Raji (cell line): ENCODE results near the gene OR5AU1.

ENCODE experiments used
- POLR2A ChIP-seq: IDR thresholded peaks from 2 replicates; pipeline ENCODE4 v1.6.1; 2011; ENCODE audit warnings: low read depth, low read length, control low read depth; ENCODE audit not compliant: insufficient read depth

The OR5AU1 gene

DNA sequence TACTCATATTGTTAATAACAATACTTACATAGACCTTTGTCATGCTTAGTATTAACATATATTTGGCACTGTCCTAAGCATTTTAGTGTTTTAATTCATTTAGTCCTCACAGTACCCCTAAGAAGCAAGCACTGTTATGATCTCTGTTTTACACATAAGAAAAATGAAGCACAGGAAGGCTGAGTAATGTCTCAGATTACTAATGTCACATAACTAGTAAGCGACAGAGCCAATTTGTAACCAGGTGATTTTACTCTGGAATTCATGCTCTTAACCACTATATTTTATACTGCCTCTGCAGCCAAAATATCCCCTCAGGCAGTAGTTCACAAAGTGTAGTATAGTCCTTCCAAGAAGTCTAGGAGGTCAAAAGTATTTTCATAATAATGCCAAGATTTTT, 34.7 kb downstream of the OR5AU1 start:
- no peak for TF ChIP-seq POLR2A

DNA sequence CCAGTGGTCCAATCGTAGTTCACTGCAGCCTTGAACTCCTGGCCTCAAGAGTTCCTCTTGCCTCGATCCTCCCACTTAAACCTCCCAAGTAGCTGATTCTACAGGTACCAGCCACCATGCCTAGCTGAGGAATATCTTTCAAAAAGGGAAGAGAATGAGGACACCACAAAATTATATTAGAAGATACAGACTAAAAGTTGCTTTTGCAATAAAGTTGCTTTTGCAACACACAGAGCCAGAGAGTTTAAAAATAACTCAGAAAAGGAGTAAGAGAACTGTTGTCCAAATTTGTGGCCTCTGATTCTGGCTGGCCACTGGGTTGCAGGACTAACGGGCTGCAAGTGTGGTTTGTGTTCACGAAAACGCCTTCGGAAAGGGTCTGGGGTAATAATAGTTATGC, 35.2 kb downstream of the OR5AU1 start:
- no peak for TF ChIP-seq POLR2A

DNA sequence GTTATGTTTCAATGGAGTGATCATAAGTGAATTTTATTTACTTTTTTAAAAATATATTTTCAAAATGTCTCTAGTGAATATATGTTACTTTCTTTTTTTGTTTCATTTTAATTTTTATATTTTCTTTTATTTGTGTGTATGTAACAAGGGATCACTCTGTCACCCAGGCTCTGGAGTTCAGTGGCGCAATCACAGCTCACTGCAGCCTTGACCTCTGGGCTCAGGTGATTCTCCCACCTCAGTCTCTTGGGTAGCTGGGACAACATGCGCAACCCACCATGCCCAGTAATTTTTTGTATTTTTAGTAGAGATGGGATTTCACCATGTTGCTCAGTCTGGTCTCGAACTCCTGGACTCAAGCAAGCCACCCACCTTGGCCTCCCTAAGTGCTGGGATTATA, 36.9 kb downstream of the OR5AU1 start:
- no peak for TF ChIP-seq POLR2A

DNA sequence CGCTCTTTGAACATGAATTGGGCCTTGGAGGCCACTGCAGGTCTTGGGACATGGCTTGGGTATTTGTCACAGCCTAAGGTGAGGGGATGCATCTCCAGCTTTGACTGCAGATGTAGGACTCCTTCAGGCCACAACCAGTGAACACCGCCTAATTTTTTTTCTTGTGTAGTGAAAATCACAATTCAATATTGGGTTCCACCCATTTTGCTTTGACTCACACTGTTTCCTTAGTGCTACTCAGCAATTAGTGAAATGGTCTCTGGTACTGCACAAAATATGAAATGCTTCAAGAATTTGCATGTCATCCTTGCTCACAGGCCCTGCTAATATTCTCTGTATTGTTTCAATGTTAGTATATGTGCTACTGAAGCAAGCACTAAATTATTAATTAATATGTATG, 42.5 kb downstream of the OR5AU1 start:
- no peak for TF ChIP-seq POLR2A

DNA sequence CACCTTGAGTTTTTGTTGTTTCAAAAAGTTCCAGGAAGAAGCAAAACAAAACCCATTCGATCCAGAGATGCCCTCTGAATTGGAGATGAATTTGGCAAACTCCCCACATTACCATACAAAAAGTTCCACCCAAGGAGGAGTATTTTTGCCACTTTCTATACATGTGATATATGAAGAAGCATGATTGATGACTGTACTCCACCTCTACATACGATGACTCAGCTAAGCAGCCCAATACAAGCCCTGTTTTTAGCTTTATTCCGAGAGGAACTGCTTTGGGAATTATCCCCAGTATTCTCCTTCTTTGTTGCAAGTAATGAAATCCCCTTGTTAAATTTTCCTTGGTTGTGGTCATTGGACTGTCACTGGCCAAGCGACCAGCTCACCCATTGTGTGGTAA, 43.6 kb downstream of the OR5AU1 start:
- TF ChIP-seq POLR2A = no peak

DNA sequence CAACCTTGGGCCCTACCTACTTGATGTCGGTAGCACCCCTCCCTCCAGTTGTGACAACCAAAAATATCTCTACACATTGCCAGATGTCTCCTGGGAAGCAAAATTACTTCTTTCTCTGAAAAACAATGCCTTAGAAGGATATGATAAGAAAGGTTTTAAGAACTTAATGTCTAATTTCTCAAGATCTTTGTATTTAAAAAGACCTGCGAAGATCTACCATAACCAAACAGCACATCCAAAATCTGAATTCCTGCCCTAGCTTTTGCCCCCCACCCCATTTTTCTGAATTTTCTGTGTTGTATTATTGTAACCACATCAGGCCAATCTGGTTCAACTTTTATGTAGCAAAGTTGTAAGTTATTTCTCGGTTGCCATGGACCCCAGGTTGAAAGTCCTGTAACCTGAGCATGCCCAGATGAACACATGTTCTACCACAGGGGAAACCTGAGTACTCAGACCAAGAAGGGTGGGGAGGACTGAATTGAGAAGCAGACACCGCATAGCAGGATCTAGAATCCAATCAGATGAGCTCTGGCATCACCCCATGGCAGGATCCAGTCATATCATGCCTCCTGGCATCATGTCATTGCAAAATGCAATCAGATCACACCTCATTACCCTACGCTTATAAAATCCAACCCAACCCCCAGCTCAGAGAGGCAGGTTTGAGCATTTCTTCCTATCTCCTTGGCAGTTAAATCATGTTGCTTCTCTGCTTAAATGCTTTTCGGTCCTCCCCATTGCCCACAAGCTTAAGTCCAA, 46.3 kb downstream of the OR5AU1 start:
- no peak for TF ChIP-seq POLR2A

DNA sequence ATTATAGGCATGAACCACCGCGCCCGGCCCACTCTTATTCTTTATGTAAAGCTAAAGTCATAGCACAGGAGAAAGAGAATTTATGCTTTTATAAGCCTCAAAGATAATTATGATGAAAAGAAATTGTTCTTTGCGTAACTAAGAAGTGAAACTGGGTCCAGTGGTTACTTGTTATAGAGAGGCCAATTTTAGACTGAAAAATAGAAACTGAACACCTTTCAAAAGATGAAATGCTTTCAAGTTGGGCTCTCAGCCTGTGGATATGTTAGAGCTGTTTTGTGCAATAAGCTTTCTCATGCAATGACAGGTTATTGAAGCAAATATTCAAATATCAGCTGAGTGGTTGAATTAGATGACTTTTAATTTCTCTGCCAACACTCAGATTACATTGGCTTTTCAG, 47.1 kb downstream of the OR5AU1 start:
- no peak for TF ChIP-seq POLR2A

DNA sequence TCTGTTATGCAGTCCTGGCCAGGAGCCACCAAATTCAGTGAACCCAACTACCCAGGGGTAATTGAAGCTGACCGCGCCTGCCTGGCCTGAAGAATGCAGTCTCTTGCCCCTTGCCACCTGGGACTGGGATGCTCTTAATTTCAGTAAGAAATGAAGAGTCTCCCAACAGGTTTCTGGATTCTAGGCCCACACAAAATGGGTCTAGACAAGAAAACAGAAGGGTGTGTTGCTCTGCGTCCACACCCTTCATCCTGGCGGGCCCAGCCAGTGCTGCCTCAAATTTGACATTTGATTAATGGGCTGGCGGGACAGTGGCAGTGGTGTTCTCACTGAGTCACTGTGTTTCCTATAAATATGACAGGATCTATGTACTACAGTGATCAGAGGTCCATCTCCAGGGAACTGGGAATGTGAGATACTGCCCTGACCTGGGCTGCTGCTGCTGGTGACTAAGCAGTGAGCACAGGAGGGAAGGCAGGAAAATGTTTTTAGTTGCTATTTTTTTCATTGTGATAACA, 48.5 kb downstream of the OR5AU1 start:
- no peak for TF ChIP-seq POLR2A

DNA sequence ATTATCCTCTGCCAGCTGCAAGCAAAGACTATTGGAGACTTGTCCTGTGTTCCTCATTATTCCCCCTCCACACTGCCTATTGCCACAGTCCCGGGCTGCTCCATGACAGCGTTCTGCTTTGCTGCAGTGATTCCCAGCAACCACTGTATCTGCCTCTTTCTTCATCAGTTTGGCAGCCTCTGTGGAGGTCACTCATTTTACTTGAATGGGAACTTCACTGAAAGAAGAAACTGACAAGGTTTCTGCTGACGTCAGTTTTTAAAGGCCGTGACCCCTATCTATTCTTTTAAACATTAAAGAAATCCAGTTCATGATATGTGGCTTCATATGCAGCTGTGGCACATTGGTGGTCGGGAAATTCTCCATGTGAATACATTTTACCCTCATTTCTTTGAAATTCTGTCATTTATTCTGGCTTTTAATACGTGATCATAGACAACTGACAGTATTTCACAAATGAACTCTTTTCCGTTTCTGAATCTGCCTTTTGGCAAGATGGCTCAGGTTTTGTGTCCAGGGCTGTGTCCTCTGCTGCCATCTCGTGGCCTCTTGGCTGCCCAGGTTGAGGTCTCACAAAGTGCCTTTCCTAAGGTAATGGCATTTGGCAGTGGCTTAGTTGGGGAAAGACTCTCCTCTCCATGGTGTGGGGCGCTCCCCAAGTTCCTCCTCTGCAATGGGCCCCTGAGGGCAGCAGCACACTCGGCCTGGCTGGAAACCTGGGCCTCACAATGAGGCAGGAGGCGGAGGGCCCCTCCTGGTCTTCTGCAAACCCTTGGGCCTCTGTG, 49.2 kb downstream of the OR5AU1 start:
- no peak for TF ChIP-seq POLR2A

DNA sequence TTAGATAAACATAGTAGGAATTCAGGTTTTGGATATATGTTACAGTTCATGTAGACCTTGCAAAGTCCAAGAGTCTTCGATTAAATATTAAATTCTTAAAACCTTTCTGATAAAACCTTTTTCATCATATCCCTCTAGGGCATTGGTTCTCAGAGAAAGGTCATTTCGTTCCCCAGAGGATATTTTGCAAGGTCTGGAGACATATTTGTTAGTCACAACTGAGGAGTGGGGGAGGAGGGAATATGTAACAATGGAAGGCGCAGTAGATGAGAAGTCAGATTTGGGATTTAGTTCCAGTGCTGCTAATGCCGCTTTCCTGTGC, 49.7 kb downstream of the OR5AU1 start:
- no peak for TF ChIP-seq POLR2A

DNA sequence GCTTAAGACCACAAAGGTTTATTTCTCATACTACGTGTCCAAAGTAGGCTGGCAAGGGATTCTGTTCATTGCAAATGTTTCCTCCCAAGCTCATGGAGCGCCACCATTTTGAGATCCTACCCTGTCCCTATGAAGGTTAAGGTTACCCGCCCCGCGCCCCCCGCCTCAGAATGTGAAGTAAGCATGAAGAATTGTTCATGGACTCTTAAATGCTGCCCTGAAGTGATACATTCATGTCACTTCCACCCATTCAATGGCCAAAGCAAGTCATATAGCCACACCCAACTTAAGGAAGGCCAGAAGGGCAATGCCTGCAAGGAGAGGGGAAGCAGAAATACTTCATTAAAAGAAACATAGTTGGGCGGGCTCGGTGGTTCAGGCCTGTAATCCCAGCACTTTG, 50.8 kb downstream of the OR5AU1 start:
- TF ChIP-seq POLR2A = no peak
